GM19035 (cell line): Measurements from ENCODE around the gene MLLT10.

ENCODE experiments used
- ATAC-seq: cut with Tn5 transposase; IDR thresholded peaks from one replicate; pipeline ENCODE4 v1.9.1; 2021; ENCODE audit not compliant: unreplicated experiment

Gene MLLT10

DNA sequence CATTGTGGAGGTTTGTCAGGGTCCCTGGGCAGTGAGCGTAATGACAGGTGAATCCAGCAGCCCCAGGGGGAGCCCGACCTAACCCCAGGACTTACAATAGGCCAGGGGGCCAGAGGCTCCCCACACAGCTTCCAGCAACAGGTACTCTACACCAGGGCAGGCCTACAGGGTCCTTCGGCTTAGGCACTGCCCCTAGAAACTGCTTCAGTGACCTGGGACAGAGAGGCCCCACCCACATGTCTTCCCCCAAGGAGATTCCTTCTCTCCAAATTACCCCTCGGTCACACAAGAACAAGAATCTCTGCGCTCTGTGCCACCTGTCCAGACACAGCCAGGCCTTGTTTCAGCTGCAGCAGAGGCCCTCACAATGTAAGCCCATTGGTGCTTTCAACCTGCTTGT is 32.9 kb upstream of the MLLT10 start:
- ATAC-seq = no peak

DNA sequence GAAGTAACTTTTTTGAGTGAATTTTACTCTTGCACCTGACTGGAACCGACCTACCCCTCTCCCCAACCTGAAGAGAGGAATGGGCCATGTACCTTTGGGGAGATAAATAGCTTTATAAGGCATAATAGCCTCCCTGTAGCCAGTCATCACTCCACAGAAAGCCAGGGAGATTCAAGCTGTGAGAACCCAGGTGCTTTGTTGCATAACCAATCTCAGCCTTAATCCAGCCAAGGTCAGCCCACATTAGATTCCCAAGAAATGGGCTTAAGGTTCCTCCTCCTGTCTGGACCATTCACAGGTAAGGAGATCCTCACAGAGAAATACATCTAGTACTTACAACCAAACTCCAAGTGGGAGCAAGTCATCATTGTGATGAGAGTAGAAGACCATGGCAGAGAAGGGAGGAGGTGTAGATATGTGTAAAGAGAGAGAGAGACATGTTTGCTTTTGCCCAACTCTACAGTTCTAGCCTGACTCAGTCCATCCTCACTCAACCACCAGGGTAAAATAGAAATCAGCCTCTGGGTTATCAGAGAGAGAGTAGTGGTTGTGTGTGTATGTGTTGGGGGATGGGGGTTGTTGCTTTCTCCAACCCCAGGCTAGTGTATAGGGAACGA is 32.2 kb upstream of the MLLT10 start:
- no peak for ATAC-seq

DNA sequence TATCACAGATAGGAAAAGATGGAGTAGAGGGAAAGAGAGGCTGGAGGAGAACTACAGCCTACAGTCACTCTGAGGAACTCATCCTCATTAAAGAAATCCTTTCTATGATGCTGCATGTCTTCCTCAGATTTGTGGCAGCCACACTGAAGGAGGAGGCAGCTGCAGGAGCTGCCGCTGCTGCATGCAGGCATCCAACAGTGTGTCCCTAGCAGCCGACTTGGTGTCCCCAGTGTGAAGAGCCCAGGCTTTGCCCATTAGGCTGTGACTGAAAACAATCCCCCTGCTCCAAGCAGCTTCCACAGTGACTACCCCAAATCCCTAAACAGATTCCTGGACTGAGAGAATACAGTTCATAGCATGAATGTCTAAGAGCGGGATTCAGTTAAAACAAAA is 31.7 kb upstream of the MLLT10 start:
- no peak for ATAC-seq

DNA sequence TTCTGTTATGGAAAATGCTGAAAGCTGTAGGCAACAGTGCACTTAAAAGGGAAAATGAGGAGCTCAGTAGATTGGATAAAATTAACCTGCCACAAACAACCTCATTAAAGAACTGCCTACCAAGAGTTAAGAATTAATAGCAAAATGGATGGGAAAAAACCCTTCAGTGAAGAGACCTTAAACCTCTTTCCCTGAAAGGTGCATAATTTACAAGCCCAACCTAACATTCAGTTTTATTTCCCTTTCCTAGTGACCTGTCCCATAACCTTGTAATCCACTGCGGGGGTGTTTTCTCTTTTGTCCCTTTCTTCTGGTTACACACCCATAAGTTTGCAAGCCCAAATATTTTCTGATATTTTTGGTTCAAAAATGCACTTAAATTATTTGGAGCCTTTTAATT is 30.5 kb upstream of the MLLT10 start:
- ATAC-seq = no peak

DNA sequence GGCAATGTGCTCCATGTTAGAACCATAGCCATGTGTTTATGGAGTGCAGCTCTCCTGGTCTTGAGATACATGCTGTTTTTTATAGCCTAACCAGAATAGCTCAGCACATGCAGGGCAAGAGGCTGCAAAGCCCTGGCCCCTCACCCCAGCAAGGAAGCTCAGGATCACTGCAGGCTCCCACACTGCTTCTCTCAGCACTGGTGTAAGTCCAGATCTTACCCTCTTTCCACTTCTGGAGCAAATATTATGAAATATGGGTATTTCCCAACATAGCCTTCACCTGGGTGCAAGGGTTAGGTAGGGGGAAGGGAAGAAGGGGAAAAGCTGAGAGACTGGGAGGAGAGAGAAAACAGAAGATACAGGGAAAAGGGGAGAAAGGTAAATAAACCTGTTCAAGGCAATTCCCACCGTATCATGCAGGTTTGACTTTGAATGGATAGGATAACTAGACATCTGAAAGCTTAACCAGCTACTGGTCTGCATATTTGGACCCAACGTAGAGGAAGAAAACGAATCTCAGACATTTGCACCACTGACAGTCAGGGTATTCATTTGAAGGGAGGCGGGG is 28.2 kb upstream of the MLLT10 start:
- no peak for ATAC-seq

DNA sequence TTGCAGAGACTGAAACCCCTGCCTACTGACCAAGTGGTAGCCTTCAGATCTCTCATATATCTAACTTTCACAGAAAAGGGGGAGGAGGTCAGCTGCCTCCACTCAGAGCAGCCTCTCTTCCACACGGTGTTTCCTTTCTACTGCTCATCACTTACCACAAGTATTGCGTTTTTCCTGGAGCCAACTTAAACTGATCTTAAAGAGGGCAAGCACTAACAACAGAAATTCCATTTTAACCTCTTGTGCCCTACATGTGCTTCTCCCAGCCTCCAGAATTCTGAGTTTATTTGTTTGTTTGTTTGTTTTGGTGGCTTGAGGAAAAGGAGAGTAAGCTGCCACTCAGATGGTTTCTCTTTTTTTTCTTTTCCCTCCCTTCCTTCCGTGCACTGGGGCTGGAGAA is 27.7 kb upstream of the MLLT10 start:
- ATAC-seq = no peak

DNA sequence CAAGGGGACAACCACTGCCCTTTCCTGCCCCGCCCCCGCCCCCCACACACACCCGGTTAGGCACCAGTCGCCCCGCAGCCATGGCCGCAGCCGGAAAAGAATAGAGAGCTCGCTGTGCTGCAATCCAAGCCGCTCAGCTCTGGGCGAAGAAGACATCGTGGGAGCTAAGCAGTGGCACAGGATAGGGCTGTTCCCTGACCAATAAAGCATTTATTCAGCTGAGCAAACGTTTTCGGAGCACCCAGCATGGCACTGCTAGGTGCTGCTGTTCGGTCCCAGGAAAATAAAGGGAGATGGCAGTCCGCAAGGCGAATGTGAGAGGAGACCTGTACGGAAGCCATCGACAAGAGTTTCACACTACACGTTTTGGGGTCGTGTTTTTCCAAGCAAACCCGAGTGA is 26.9 kb upstream of the MLLT10 start:
- no peak for ATAC-seq

DNA sequence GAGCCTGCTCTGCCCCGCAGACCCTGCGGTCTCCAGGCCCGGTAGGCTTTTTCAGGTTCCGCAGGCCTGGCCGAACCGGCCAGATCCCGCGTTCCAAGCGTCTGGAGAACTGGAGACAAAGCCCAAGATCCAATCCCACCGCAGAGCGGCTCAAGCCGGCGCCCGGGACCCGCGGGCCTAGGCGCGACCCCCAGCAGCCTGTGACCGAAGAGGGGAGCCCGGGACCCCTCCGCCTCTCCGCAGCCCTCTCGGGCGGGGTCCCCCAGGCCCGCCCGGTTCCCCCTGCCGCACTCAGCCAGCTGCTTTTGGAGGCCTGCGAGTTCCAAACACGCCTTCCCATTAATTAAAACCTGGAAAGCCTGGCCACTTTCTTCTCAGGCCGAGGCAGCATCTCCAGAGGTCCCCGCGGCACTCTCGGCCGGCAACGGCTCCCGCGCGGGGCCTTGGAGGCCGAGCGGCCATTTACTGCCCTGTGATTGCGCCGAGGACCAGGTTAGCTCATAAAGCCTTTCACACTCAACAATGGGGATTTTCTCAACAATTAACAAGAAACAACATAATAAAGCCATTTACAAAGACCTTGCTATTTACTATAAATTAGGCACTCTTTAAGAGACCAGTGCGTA is 25.2 kb upstream of the MLLT10 start:
- ATAC-seq = no peak

DNA sequence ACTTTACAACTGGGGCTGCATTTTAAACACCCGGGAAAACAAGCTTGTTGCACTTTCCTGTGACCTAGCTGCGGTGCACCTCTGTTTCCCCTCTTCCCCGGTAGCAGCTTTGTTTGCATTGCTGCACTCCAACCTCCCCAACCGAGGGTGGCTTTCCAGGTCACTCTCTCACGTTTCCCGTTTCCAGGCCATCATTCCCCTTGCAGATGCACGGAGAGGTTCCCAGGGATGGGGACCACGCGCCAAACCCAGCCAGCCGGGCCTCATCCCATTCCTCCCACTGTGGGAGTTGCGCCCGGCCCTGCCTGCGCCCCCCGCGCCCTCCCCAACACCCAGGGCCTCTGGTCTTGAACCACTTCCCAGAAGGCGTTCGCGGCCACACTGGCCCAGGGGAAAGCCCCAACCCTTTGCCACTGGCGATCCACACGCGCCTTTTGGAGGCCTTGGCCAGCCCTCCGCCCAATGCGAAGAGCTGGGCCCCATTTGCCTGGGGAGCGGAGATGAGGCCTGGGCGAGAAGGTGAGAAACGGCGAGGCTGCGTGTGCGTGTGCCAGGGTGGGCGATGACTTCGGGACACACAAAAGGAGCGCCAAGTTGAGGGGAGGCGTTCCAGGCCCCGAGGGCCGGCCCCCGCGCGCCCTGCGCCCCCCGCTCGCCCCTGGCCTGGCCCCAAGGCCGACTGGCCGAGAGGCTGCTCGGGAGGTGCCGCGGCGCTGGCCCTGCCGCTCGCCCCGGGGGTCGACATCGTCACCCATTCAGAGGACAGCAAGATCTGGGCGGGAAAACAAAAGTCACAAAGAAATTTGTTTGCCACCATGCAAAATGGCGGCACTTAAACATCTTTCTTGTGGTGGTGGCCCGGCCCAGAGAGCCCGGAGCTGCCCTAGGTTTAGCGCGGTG is 24.4 kb upstream of the MLLT10 start:
- ATAC-seq = no peak

DNA sequence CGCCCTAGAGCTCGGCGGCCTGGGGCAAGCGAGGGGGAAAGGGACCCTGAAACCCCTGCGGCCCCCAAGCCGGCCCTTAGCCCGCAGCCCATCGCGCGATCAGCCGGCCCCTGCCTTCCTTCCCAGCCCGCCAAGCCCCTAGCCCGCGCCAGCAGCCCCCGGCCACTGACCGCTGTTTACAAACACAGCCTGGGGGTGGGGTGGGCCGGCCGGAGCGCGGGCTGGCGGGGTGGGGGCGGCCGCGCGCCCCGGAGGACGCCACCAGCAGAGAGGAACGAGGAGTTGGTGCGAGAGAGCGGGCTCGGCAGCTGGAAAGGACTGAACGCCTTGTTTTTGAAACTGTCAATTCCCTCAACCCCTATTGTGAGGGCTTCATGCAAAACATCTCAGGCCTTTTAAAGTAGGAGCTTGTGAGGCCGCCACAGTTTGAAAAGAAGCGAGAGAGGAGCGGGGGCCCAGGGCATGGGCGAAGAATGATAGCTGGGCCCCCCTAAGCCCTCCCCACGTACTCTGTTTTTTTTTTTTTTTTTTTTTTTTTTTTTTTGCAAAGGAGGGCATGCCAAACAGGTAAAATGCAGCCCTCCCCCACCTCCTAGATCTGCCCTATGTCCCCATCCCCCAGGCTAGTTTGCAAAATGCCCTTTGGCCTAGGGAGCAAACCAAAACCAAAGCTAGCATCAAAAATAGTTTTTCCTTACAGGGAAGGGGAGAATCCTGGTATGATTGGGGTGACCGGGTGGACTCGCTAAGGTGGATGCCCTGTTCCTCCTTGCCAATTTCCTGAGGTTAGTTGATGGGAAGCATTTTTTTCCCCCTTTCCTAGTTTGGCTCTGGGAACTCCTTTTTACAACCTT is 23.6 kb upstream of the MLLT10 start:
- ATAC-seq = no peak

DNA sequence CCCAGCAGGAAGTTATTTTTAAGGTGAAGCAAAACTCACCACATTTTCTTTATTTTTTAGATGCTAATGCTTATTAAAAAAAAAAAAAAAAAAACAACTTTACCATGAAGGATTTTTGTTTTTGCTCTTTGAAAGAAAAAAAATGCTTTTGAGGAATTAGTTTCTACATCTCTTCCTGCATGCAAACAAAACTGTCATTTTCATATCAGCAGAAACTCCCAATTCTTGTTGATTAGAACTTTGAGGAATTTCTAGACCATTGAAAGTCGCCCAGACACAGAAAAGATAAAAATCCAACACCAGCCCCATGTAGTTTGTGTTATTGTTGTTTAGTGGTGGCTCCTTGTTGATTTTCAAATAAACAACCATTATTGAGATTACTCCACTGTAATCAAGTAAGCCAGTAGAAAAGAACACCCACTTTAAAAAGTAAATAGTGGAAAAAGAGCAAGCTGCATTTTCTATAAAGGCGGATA is 22.9 kb upstream of the MLLT10 start:
- ATAC-seq = no peak

DNA sequence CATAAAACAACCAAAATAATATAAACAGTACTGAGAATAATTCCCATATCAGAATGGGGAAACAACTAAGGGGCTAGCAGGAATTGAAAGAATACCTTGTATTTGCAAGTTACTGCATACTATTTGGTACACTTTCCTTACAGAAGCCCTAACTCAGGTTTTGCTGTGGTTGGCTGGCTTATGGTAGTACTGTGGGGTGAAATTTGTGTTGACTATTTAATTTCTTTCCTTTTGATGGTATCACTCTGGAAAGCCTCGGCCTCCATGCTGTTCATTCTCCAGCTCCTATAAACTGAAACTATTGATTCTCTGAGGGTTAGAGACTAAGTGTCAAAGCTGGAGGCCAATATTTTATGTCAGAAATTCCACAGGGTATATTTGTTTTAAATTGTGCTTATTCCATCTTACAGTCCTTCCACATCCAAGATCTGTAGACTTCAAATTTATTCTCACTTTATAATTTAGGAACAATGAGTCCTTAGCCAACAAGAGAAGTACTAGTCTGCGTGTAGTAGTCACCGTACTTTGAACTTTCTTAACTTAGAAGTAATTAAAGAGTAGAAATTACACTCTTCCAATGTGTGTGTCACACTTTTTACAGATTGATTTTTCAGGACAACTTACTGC is 22.0 kb upstream of the MLLT10 start:
- no peak for ATAC-seq

DNA sequence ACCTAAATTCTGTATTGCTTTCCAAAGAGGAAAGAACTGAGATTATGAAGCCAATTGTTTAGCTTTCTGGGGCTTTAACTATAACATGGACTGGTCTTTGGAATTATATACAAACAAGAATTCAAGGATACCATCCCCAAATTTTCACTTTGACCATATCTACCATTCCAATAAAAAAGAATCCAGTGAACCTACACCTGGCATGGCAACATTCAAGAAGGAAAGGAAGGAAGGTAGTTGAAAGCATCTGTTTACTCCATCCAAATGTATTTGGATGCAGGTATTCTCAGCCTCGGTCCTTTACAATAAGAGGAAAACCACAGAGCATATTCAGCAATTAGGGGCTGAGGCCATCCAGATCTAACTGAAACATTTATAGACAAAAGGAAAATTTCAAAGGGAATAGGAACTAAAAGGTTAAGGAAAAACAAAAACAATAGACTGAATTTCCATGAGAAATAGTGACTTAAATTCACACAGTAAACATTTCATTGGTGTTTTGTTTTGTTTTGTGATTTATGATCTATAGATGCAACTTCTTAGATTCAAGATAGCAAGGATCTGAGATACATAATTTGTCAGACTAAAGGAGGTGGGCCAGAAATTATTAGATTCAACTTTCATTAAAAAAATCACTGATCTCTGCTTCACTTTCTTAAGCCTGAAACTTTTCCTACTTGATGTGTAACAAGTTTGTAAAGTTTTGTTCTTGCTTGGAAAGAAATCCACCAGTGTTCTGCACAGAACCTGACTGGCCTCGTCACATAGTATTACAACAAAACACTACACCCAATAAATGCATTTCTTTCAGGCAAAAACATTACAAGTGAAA is 21.2 kb upstream of the MLLT10 start:
- ATAC-seq = no peak

DNA sequence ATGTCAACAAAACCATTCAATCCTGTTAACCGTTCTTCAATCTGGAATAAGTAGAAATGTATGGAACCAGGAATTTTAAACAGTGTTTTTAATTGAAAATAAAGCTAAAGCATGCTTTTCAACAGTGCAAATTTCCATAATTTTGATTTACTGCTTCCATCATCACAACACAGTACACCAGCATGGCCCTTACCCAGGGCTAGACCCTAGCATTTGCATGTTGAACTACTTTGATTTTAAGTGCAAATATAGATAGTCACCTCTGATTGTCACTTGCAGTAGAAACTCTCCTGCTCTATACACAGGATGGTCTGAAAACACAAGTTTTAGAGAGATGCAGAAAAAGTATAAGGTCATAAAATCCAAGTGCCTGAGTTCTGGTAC is 20.6 kb upstream of the MLLT10 start:
- no peak for ATAC-seq

DNA sequence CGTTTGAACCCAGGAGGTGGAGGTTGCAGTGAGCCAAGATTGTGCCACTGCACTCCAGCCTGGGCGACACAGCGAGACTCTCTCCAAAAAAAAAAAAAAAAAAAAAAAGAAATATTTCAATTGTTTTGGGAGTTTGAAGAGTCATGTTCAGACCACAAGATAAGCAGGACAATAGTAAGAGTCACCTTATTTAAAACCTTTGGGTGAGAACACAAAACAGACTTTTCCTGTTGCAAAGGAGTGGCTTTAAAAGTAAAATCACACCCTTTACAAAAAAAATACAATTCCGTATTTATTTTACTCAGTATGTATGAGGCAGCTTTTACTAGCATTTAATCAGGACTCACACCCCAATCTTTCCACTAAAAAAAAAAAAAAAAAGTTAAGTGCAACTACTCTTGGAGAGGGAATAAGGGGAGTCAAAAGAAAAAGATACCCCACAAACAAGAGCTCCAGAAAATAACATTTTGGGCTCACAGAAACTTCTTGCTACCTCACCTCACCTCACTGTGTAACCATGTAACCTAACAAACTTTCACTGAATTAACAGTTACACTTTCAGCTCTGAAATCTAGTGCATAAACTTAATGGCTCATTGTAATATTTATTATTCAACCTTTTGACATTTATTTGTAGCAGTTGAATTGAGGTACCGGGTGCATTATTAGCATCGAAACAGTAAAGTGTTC is 19.8 kb upstream of the MLLT10 start:
- no peak for ATAC-seq

DNA sequence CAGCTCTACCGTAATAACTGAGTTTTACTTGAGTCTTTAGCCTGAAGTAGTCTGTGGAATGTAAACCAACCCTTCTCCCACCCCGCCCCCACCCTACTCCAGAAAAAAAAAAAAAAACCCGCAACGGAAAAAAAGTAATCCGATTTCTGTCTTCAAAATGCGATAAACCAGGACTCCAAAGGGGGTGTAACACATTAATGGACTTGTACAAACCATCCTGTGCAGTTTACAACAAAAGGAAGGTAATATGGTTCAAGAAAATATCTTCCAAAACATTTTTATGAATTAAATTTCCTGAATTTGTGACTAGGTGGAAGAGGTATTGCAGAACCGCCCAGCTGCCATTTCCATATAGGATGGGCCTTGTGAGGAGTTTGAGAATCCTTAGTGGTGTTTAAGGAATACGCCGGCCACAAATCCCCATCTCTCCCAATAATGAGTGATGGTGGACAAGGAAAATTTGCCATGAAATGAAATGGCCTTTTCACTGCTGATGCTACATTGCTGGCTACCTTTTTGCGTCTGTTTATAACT is 19.1 kb upstream of the MLLT10 start:
- ATAC-seq = no peak

DNA sequence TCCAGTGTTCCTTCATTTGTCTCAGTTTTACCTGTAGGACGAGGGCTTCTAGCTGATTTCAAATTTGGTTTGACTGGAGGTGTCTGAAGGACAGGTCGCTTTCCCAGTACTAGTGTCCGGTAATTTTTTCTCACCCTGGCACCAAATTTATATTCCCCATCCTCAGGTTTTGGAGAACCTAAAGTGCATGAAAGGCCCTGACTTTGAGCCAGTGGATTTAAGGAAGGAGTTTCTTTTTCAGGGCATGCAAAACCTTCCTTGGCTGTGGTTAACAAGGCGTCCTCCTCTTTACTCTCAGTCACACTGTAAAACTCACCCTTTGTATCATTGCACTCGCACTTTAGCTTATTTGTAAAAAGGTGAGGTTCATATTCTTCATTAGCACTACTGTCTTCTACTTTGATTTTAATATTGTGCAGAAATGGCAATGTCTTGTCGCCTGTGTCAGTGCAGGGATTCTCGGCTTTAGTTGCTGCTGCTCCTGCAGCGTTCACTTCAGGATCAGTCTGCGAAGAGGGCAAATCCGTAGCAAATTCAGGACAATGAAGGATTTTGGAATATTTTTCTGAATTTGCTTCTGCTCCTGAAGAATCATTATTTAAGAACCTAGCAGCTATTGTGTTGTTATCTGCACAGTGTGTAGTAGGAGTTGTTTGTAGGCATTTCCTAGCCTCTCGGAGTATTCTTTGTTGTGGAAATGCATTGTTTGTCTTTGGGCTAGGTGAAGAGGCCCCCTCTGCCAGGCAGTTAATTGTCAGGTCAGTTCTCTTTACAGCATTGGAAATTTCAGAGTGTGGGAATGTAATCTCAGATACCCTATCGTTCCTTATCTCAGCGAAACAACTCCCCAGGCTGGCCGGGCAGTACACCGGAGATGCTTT is 18.4 kb upstream of the MLLT10 start:
- ATAC-seq = no peak
